Measurements from ENCODE around the gene MERTK.
"Not testable (repeated sequence)": the region's sequence is repeated elsewhere in the genome, so short reads cannot be mapped to it uniquely, and the experiment has no call there.

Gene MERTK

GRCh38 chr2:111946294-111947114 lies 48.1 kb downstream of the MERTK start:
- DNase-seq (ENCODE audit: low read depth) = no peak

DNA sequence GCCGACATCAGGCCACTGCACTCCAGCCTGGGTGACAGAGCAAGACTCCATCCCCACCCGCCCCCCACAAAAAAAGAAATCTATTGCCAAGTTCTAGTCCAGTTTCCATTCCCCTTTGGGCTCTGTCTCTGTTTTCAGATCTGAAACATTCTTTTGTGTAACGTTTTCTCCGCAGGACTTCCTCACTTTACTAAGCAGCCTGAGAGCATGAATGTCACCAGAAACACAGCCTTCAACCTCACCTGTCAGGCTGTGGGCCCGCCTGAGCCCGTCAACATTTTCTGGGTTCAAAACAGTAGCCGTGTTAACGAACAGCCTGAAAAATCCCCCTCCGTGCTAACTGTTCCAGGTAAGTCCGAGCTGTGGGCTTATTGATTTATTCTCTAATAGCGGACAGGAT lies 48.8 kb downstream of the MERTK start:
- DNase-seq (ENCODE audit: low read depth) = no peak

- no peak for DNase-seq (ENCODE audit: low read depth)
These were observed 50.4 kb downstream of the MERTK start for GRCh38 chr2:111948832-111949231.

DNA sequence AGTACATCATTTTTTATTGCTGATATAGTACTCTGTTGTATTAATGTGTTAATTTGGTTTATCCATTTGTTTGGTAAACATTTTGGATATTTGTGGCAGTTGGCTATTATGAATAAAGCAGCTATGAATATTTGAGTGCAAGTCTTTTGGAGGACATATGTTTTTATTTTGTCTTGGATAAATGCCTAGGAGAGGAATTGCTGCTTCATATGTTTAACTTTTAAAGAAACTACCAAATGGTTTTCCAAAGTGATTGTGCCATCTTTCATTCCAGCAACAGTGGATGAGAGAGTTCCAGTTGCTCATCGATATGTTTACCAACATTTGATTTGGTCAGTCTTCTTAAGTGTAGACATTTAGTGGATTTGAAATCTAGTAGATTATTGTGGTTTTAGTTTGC lies 51.8 kb downstream of the MERTK start:
- no peak for DNase-seq (ENCODE audit: low read depth)

- no peak for DNase-seq (ENCODE audit: low read depth)
These were observed 53.1 kb downstream of the MERTK start for GRCh38 chr2:111951486-111951885.

DNA sequence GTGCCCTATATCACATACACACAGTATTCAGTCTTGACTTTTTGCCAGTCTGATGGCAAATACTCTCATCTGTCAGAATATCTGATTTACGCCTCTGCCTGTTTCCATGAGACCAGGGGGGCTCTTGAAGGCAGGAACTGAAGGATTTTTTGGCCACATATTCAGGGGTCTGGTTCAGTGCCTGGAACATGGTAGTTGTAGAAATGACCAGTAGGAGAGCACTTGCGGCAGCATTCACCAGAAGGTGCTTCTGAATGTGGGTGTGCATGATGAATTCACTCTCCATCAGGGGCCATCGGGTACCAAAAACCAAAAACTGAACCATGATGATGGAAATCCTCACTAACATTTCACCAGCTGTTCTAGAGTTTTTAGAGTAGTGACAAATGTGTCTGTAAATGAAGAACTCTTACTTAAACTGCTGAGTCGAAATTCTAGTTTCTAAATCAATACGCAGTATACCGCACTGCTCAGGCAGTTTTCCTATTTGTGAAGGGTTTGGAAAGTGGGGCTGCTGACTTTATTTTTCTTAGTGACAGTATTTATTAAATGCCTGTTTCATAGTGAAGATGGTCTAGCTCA lies 54.6 kb downstream of the MERTK start:
- no peak for DNase-seq (ENCODE audit: low read depth)

- DNase-seq (ENCODE audit: low read depth) = no peak
These were observed 56.4 kb downstream of the MERTK start for GRCh38 chr2:111954602-111955332.

- no peak for DNase-seq (ENCODE audit: low read depth)
These were observed 59.5 kb downstream of the MERTK start for GRCh38 chr2:111957872-111958354.

GRCh38 chr2:111958901-111959300 lies 60.5 kb downstream of the MERTK start:
- no peak for DNase-seq (ENCODE audit: low read depth)

- DNase-seq (ENCODE audit: low read depth) = no peak
These were observed 63.3 kb downstream of the MERTK start for GRCh38 chr2:111961663-111962062.

DNA sequence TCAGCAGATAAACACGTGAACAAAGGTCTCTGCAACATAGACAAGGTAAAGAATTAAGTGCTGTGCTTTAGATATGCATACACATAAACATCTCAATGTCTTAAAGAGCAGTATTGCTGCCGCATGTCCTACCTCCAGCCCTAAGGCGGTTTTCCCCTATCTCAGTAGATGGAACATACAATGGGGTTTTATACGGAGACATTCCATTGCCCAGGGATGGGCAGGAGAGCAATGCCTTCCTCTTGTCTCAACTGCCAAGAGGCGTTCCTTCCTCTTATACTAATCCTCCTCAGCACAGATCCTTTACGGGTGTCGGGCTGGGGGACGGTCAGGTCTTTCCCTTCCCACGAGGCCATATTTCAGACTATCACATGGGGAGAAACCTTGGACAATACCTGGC lies 64.7 kb downstream of the MERTK start:
- DNase-seq (ENCODE audit: low read depth) = not testable (repeated sequence)

- DNase-seq (ENCODE audit: low read depth) = not testable (repeated sequence)
These were observed 65.1 kb downstream of the MERTK start for GRCh38 chr2:111963508-111963907.

DNA sequence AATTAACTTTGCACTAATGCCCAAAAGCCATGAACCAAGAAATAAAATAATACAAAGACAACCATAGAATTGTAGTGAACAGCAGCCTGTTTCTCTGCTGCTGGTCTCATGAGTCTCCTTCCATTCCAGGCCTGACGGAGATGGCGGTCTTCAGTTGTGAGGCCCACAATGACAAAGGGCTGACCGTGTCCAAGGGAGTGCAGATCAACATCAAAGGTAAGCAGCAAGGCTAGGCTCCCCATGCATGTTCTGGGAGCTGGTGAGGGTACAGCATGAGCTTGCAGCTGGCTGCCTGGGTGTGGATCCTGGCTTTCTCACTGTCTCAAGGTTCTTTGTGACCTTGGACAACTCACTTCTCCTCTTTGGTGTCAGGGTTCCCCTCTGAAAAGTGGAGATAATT lies 66.7 kb downstream of the MERTK start:
- no peak for DNase-seq (ENCODE audit: low read depth)

GRCh38 chr2:111966241-111966640 lies 67.8 kb downstream of the MERTK start:
- DNase-seq (ENCODE audit: low read depth) = no peak

DNA sequence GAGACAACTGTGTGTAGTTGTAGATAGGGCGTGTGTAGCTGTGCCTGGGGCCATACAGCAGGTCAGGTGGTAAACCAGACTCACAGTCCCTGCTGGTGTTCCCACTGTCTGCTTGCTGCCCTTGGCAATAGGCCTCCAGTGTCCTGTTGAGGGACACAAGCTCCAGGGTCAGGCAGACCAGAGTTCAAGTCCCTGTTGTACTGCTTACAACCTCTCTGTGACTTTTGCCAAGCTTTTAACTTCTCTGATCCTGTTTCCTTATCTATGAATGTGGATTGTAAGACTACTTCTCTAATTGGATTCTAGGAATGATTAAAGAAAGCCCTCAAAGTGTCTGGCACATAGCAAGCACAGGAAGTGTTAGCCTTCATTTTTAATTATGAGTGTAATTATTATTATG lies 68.6 kb downstream of the MERTK start:
- DNase-seq (ENCODE audit: low read depth) = no peak

DNA sequence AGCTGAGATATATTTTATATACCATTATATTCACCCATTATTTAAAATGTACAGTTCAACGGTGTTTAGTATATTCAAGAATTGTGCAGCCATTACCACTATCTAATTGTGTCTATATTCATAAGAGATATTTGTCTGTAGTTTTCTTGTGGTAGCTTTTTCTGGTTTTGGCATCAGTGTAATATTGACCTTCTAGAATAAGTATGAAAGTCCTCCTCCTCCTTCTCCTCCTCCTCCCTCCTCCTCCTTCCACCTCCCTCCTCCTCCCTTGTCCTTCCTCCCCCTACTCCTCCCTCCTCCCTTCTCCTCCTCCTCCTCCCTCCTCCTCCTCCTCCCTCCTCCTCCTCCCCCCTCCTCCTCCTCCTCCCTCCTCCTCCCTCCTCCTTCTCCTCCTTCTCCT lies 72.0 kb downstream of the MERTK start:
- no peak for DNase-seq (ENCODE audit: low read depth)

DNA sequence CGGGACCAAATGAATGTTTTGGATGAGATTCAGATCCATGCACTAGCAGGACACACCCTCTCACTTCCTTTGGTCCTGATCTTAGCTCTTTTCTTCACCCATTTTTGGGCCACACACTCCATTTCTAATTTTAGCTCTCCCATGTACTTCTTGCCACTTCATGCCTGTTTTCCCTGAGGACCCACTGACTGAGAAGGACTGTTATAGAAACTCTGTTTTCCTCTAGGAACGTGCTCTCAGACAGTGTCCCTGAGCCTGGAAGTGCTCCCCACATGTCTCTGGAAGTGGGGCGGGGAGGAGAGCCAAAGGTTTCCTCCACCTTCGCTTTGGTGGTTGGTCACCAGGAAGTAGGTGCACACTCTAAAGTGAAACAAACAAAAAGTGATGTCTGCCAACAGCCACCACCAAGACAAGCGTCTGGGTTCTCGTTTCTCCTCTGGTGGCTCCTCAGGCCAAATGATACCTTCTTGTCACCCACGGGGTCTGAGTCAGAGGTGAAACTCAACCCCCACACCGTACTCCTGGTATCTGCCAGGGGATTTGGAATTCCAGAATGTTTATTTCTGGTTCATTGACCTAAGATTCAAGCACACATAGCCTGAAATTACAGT lies 74.7 kb downstream of the MERTK start:
- no peak for DNase-seq (ENCODE audit: low read depth)

- DNase-seq (ENCODE audit: low read depth) = no peak
These were observed 75.3 kb downstream of the MERTK start for GRCh38 chr2:111973701-111974100.

DNA sequence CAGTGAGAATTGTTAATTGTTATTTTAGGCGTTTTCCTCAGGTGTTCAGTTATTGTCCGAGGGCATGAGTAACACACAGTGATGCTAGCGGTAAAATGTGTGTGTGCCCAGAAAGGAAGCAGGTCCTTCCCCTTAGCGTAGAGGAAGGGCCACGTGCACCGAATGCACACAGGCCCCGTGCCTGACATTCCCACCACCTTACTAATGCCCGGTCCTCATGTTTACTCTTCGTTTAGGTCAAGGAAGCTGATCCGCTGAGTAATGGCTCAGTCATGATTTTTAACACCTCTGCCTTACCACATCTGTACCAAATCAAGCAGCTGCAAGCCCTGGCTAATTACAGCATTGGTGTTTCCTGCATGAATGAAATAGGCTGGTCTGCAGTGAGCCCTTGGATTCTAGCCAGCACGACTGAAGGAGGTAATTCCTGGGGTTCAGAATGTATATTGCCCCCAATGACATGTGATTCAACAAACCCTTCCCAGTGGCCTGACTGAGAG lies 76.7 kb downstream of the MERTK start:
- DNase-seq (ENCODE audit: low read depth) = no peak

GRCh38 chr2:111975819-111976218 lies 77.4 kb downstream of the MERTK start:
- no peak for DNase-seq (ENCODE audit: low read depth)

GRCh38 chr2:111977240-111977639 lies 78.8 kb downstream of the MERTK start:
- no peak for DNase-seq (ENCODE audit: low read depth)

GRCh38 chr2:111978452-111979170 lies 80.2 kb downstream of the MERTK start:
- DNase-seq (ENCODE audit: low read depth) = no peak

All from activated T-cell treated with anti-CD3 and anti-CD28 coated beads for 1 hour (primary cell).